Measurements from ENCODE around the gene CFAP410.

The CFAP410 gene

DNA sequence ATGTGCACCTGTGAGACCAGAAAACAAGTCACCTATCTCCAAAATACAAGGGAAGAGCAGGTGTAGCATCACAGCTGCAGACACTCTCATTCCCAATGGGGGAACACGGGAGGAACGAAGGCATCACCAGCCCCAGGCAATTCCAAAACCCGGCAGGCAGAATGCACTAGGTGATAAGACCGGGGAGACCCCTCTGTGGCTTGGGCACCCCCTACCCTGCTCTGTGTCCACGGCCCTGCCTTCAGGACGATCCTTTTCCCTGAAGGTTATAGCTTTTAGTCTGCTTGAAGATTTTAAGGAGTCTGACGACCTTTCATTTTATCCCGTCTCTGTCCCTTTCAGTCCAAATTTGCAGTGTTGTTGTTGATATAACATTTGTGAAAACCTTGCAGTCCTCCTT is 33.4 kb upstream of the CFAP410 start:
- TF ChIP-seq EZH2phosphoT487 (IDR thresholded peaks at IDR 0.05; ENCODE audit: borderline replicate concordance, low read length), result no peak
- H3K4me3 ChIP-seq (ENCODE audit: low read length), result no peak overlapping the region
- H4K20me1 ChIP-seq (ENCODE audit: control insufficient read depth, insufficient read depth, low read depth, low read length), result no peaks in the 10 kb centered on the region
- peaks cover 9% of the 10 kb centered on the region; the same call in 1 of the 2 replicates for H3K9me3 ChIP-seq (ENCODE audit: control insufficient read depth, insufficient read depth, low read length)
- H3K36me3 ChIP-seq (ENCODE audit: control insufficient read depth, low read length), result no peaks in the 10 kb centered on the region
- no peaks in the 10 kb centered on the region for H3F3A ChIP-seq (ENCODE audit: control insufficient read depth, insufficient read depth)
- H3K9me2 ChIP-seq (replicated peaks; ENCODE audit: control insufficient read depth, low read length), result no peaks in the 10 kb centered on the region
- no peaks in the 10 kb centered on the region for H3K79me2 ChIP-seq (ENCODE audit: control insufficient read depth, low read length)
- no peak overlapping the region for H3K4me2 ChIP-seq (ENCODE audit: low read length)
- H3K4me1 ChIP-seq (ENCODE audit: control insufficient read depth, low read length), result no peaks in the 10 kb centered on the region
- H3K27me3 ChIP-seq (ENCODE audit: control insufficient read depth, low read length), result no peaks in the 10 kb centered on the region
- H3K27ac ChIP-seq (ENCODE audit: low read depth, low read length), result no peak overlapping the region

DNA sequence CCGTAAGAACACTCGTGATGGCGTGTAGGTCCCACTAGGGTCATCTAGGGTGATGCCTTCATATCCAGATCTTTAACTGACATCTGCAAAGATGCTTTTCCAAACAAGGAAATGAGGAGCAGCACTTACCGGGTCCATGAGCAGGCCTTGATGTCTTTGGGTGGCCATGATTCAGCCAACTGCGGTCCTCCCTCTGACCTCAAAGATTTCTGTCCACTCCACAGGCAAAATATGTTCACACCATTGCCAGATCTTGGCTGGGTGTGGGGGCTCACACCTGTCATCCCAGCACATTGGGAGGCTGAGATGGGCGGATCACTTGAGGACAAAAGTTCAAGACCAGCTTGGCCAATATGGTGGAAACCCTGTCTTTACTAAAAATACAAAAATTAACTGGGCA is 32.4 kb upstream of the CFAP410 start:
- Histone ChIP-seq H3K27me3 (ENCODE audit: control insufficient read depth, low read length) (no peaks in the 10 kb centered on the region), H3K4me3 (ENCODE audit: low read length) (no peak overlapping the region), H3F3A (ENCODE audit: control insufficient read depth, insufficient read depth) (no peaks in the 10 kb centered on the region), H3K27ac (ENCODE audit: low read depth, low read length) (no peak overlapping the region), H4K20me1 (ENCODE audit: control insufficient read depth, insufficient read depth, low read depth, low read length) (no peaks in the 10 kb centered on the region), H3K79me2 (ENCODE audit: control insufficient read depth, low read length) (no peaks in the 10 kb centered on the region), H3K4me1 (ENCODE audit: control insufficient read depth, low read length) (no peaks in the 10 kb centered on the region), H3K9me2 (replicated peaks; ENCODE audit: control insufficient read depth, low read length) (no peaks in the 10 kb centered on the region), H3K9me3 (ENCODE audit: control insufficient read depth, insufficient read depth, low read length) (peaks cover 13% of the 10 kb centered on the region; the same call in 1 of the 2 replicates), H3K36me3 (ENCODE audit: control insufficient read depth, low read length) (no peaks in the 10 kb centered on the region), H3K4me2 (ENCODE audit: low read length) (no peak overlapping the region)
- no peak for TF ChIP-seq EZH2phosphoT487 (IDR thresholded peaks at IDR 0.05; ENCODE audit: borderline replicate concordance, low read length)

DNA sequence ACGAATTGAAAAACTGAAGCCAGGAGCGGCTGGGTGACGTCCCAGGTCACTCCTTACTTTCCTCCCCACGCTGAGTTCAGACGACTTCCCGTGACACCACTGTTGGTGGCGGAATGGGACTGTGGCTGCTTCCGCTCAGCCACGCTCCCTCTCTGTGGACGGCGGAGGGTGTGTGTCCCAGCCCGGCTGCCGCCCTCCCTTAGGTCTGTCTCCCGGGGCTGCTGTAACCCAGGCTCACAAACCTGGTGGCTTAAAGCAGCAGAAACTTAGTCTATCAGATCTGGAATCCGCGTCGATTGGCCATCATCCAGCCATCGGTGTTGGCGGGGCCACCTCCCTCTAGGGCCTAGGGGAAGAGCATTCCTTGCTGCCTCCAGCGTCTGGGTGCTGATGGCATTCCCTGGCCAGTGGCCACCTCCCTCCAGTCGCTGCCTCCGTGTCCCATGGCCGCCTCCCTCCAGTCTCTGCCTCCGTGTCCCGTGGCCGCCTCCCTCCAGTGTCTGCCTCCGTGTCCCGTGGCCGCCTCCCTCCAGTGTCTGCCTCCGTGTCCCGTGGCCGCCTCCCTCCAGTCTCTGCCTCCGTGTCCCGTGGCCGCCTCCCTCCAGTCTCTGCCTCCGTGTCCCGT is 31.7 kb upstream of the CFAP410 start:
- Histone ChIP-seq H3K9me2 (replicated peaks; ENCODE audit: control insufficient read depth, low read length) (no peaks in the 10 kb centered on the region), H3K27ac (ENCODE audit: low read depth, low read length) (no peak overlapping the region), H3K27me3 (ENCODE audit: control insufficient read depth, low read length) (no peaks in the 10 kb centered on the region)

DNA sequence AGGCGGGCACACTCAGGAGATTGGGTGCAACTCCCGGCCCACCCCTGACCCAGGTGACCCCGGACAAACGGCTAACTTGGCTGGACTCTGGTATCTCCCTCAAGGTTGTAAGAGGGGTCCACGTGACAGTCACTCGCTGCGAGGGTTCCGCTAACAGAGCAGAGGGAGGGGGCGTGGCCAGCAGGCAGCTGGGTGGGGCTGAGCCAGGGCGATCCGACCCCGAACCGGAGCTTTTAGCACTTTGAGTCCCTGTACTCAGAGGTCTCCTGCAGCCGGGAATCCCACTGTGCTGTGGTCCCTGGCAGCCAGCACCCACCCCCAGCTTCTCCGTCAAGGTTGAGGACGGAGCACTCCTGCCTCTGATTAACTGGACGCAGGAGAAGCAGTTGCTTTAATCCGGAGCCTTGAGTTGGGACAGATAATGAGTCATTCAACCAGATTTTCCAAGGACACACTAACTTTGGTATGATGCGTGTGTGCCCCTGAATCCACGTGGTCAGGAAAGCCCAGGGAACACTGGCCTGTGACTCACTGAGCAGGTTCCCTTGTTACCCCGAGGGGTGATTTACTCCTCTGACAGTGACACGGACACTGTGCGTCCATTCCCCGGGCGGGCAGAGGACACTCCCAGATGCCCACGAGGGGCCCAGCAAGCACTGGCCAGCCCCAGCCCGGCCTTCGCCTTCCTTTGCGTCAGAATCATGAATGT is 31.0 kb upstream of the CFAP410 start:
- no peaks in the 10 kb centered on the region for H3K79me2 ChIP-seq (ENCODE audit: control insufficient read depth, low read length)
- H3F3A ChIP-seq (ENCODE audit: control insufficient read depth, insufficient read depth), result no peaks in the 10 kb centered on the region
- no peaks in the 10 kb centered on the region for H4K20me1 ChIP-seq (ENCODE audit: control insufficient read depth, insufficient read depth, low read depth, low read length)
- H3K4me3 ChIP-seq (ENCODE audit: low read length), result no peak overlapping the region
- TF ChIP-seq EZH2phosphoT487 (IDR thresholded peaks at IDR 0.05; ENCODE audit: borderline replicate concordance, low read length), result no peak
- TF ChIP-seq, protein P1, sequence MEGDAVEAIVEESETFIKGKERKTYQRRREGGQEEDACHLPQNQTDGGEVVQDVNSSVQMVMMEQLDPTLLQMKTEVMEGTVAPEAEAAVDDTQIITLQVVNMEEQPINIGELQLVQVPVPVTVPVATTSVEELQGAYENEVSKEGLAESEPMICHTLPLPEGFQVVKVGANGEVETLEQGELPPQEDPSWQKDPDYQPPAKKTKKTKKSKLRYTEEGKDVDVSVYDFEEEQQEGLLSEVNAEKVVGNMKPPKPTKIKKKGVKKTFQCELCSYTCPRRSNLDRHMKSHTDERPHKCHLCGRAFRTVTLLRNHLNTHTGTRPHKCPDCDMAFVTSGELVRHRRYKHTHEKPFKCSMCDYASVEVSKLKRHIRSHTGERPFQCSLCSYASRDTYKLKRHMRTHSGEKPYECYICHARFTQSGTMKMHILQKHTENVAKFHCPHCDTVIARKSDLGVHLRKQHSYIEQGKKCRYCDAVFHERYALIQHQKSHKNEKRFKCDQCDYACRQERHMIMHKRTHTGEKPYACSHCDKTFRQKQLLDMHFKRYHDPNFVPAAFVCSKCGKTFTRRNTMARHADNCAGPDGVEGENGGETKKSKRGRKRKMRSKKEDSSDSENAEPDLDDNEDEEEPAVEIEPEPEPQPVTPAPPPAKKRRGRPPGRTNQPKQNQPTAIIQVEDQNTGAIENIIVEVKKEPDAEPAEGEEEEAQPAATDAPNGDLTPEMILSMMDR (IDR thresholded peaks at IDR 0.05; ENCODE audit: low read depth, low read length, poor library complexity, severe bottlenecking), result no peak
- H3K4me2 ChIP-seq (ENCODE audit: low read length), result no peak overlapping the region
- no peaks in the 10 kb centered on the region for H3K36me3 ChIP-seq (ENCODE audit: control insufficient read depth, low read length)
- no peak overlapping the region for H3K27ac ChIP-seq (ENCODE audit: low read depth, low read length)
- H3K27me3 ChIP-seq (ENCODE audit: control insufficient read depth, low read length), result no peaks in the 10 kb centered on the region
- no peaks in the 10 kb centered on the region for H3K4me1 ChIP-seq (ENCODE audit: control insufficient read depth, low read length)
- H3K9me2 ChIP-seq (replicated peaks; ENCODE audit: control insufficient read depth, low read length), result no peaks in the 10 kb centered on the region
- peaks cover 12% of the 10 kb centered on the region; the same call in 1 of the 2 replicates for H3K9me3 ChIP-seq (ENCODE audit: control insufficient read depth, insufficient read depth, low read length)

More for the DNA sequence above, 31.7 kb upstream of the CFAP410 start:
- Histone ChIP-seq H3K79me2 (ENCODE audit: control insufficient read depth, low read length) (no peaks in the 10 kb centered on the region), H3F3A (ENCODE audit: control insufficient read depth, insufficient read depth) (no peaks in the 10 kb centered on the region), H3K4me3 (ENCODE audit: low read length) (no peak overlapping the region), H3K36me3 (ENCODE audit: control insufficient read depth, low read length) (no peaks in the 10 kb centered on the region), H4K20me1 (ENCODE audit: control insufficient read depth, insufficient read depth, low read depth, low read length) (no peaks in the 10 kb centered on the region), H3K4me1 (ENCODE audit: control insufficient read depth, low read length) (no peaks in the 10 kb centered on the region), H3K4me2 (ENCODE audit: low read length) (no peak overlapping the region), H3K9me3 (ENCODE audit: control insufficient read depth, insufficient read depth, low read length) (peaks cover 12% of the 10 kb centered on the region; the same call in 1 of the 2 replicates)
- no peak for TF ChIP-seq EZH2phosphoT487 (IDR thresholded peaks at IDR 0.05; ENCODE audit: borderline replicate concordance, low read length)
- TF ChIP-seq, protein P1 (IDR thresholded peaks at IDR 0.05; ENCODE audit: low read depth, low read length, poor library complexity, severe bottlenecking), result no peak
